K562 (cell line): ENCODE measurements around the gene SFT2D2. TPM values are rescaled to one million over a fixed set of nuclear protein-coding genes. Genes with fewer than 3 reads are reported as not detected.

Source experiments
- BDP1 ChIP-seq: IDR thresholded peaks from 3 replicates; pipeline ENCODE4 v1.6.1; 2011; ENCODE audit not compliant: insufficient read length, insufficient read depth
- CREB5 ChIP-seq: fragments of 250-450 bp; sonication (Bioruptor Pico); IDR thresholded peaks from 2 replicates; pipeline ENCODE4 v1.5.0; 2020; ENCODE audit warnings: mild to moderate bottlenecking
- ETV1 ChIP-seq: fragments of 450-650 bp; conservative IDR thresholded peaks from 2 replicates; pipeline ENCODE4 v1.6.1; 2016; ENCODE audit warnings: missing genetic modification characterization, control low read depth, low read depth, missing compliant biosample characterization
- FOSL1 ChIP-seq: fragments of 200-800 bp; sonication (Bioruptor generic); conservative IDR thresholded peaks from 2 replicates; pipeline ENCODE4 v1.6.1; 2016; ENCODE audit warnings: missing genetic modification characterization, missing compliant biosample characterization
- FOXK1 ChIP-seq: sonication (generic); formaldehyde crosslinking; IDR thresholded peaks from 2 replicates; pipeline ENCODE4 v1.8.0; 2022; ENCODE audit warnings: missing genetic modification reagents, mild to moderate bottlenecking, borderline replicate concordance
- HSF4 ChIP-seq: fragments of 250-450 bp; sonication (Bioruptor Pico); IDR thresholded peaks from 2 replicates; pipeline ENCODE4 v2.1.2; 2022; ENCODE audit warnings: mild to moderate bottlenecking, moderate library complexity, borderline replicate concordance
- NFE2L1 ChIP-seq: fragments of 450-650 bp; IDR thresholded peaks from 2 replicates; pipeline ENCODE4 v1.6.1; 2016; ENCODE audit warnings: missing genetic modification characterization, low read depth, mild to moderate bottlenecking, missing compliant biosample characterization, moderate library complexity, borderline replicate concordance
- NFXL1 ChIP-seq: fragments of 450-650 bp; formaldehyde crosslinking; IDR thresholded peaks from 2 replicates; pipeline ENCODE4 v1.4.0; 2021; ENCODE audit warnings: mild to moderate bottlenecking
- PBX2 ChIP-seq, 2 experiments: IDR thresholded peaks in 1 of 2; conservative IDR thresholded peaks in 1 of 2; 2 replicates each; pipeline ENCODE4 v1.6.1; 2016; ENCODE audit warnings: low read depth in 2 of 2, mild to moderate bottlenecking in 1 of 2, missing compliant biosample characterization in 1 of 2, missing genetic modification characterization in 1 of 2, moderate library complexity in 1 of 2
- PURB ChIP-seq: sonication (generic); formaldehyde crosslinking; IDR thresholded peaks from 2 replicates; pipeline ENCODE4 v1.9.0; 2021; ENCODE audit warnings: low read depth, mild to moderate bottlenecking, missing genetic modification reagents
- SETDB1 ChIP-seq: IDR thresholded peaks from one replicate; pipeline ENCODE4 v1.6.1; 2012; ENCODE audit warnings: low read length, control low read depth, inconsistent platforms
- THRA ChIP-seq: fragments of 450-650 bp; IDR thresholded peaks from 2 replicates; pipeline ENCODE4 v1.6.1; 2017; ENCODE audit warnings: mild to moderate bottlenecking, moderate library complexity
- TOE1 ChIP-seq, 2 experiments: fragments of 450-650 bp in 1 of 2; sonication (generic) in 1 of 2; formaldehyde crosslinking in 1 of 2; IDR thresholded peaks; 2 replicates each; pipeline versions ENCODE4 v1.7.1 to v1.8.0; 2016 to 2022; ENCODE audit warnings: borderline replicate concordance in 2 of 2, mild to moderate bottlenecking in 2 of 2, antibody characterized with exemption in 1 of 2, inconsistent platforms in 1 of 2, low read depth in 1 of 2, missing genetic modification reagents in 1 of 2, moderate library complexity in 1 of 2
- UBTF ChIP-seq, 2 experiments: IDR thresholded peaks; 2 replicates each; pipeline ENCODE4 v1.6.1; 2012; ENCODE audit warnings: improper control_type of control experiment in 2 of 2, low read depth in 2 of 2, low read length in 2 of 2, borderline replicate concordance in 1 of 2
- ZBED1 ChIP-seq: IDR thresholded peaks from 2 replicates; pipeline ENCODE4 v1.6.1; 2014
- ZEB2 ChIP-seq: fragments of 450-650 bp; IDR thresholded peaks from 2 replicates; pipeline ENCODE4 v1.6.1; 2016
- ZNF174 ChIP-seq: fragments of 250-450 bp; sonication (Bioruptor Pico); IDR thresholded peaks from 2 replicates; pipeline ENCODE4 v1.4.0; 2020; ENCODE audit warnings: mild to moderate bottlenecking
- ZNF282 ChIP-seq: sonication (generic); formaldehyde crosslinking; IDR thresholded peaks from 2 replicates; pipeline ENCODE4 v1.8.1; 2023; ENCODE audit warnings: missing genetic modification reagents
- ZNF75A ChIP-seq: fragments of 450-650 bp; formaldehyde crosslinking; IDR thresholded peaks from 2 replicates; pipeline ENCODE4 v1.4.0; 2020; ENCODE audit warnings: mild to moderate bottlenecking
- ZZZ3 ChIP-seq: fragments of 450-650 bp; IDR thresholded peaks from 2 replicates; pipeline ENCODE4 v1.6.1; 2016; ENCODE audit warnings: antibody characterized with exemption, mild to moderate bottlenecking, moderate library complexity
- polyA plus RNA-seq, 8 experiments: library from polyadenylated mRNA; depleted of rRNA in 4 of 8; stranded (reverse) in 5 of 8; unstranded in 3 of 8; fragments of >200 nt; fragmentation: Nextera tagmentation in 2 of 8; fragmentation: Illumina TruSeq in 1 of 8; extraction: Ambion mirVana in 2 of 8; extraction: Trizol in 1 of 8; gene quantifications; 2 replicates each; pipeline versions ENCODE4 v1.2.1 to v1.2.3, GENCODE V29; 2011 to 2014; ENCODE audit warnings: inconsistent platforms in 1 of 8, missing spikeins in 1 of 8
- total RNA-seq, 7 experiments: library from RNA; depleted of rRNA in 6 of 7; stranded (reverse); fragments of >200 nt in 6 of 7; fragmentation: Illumina TruSeq in 2 of 7; extraction: Trizol in 2 of 7; gene quantifications; 2 replicates each; pipeline versions ENCODE4 v1.2.1 to v1.2.3, GENCODE V29; 2011 to 2021; ENCODE audit warnings: low replicate concordance in 1 of 7

SFT2D2 gene
- total and polyA plus RNA-seq, 9 of the 15 experiments (the other 6 are each of a cell fraction or from before 2014, with no cell fraction given), result 3.4 to 50.1 (median 21.6) TPM

- TF ChIP-seq FOXK1 (CRISPR knock-in tag) (no peak), PBX2 (CRISPR knock-in tag; IDR thresholded peaks at IDR 0.05; ENCODE audit: low read depth) (no peak), PBX2 (tag; conservative IDR thresholded peaks at IDR 0.05; ENCODE audit: low read depth) (no peak), ZBED1 (no peak), ZNF174 (CRISPR knock-in tag) (no peak), CREB5 (CRISPR knock-in tag) (no peak), TOE1 (IDR thresholded peaks at IDR 0.05; ENCODE audit: borderline replicate concordance) (no peak), TOE1 (CRISPR knock-in tag; IDR thresholded peaks at IDR 0.05; ENCODE audit: borderline replicate concordance, low read depth) (no peak), UBTF (IDR thresholded peaks at IDR 0.05; ENCODE audit: borderline replicate concordance in 1 of 2, low read depth in 2 of 2, low read length in 2 of 2) (no peak), NFE2L1 (tag) (no peak), ZZZ3 (no peak), PURB (CRISPR knock-in tag) (no peak), SETDB1 (no peak), ETV1 (tag) (no peak), THRA (no peak), HSF4 (CRISPR knock-in tag) (no peak), NFXL1 (CRISPR knock-in tag) (no peak), ZNF282 (CRISPR knock-in tag) (no peak), ZNF75A (CRISPR knock-in tag) (no peak), BDP1 (no peak), ZEB2 (peak; percentile 63; the same call in 1 of the 2 replicates), FOSL1 (tag) (peak; percentile 65)
These were observed 56.0 kb downstream of the SFT2D2 start (continued) for GRCh38 chr1:168281603-168282325.
